ENCODE data around the gene NFASC. TPM values are rescaled to one million over a fixed set of nuclear protein-coding genes. Genes with fewer than 3 reads are reported as not detected.

The NFASC gene
- total and polyA plus RNA-seq, 4 donors = 0.23 to 5.4 (median 1.9) TPM

GRCh38 chr1:205059660-205060059, 189.0 kb downstream of the NFASC start:
- H3K36me3 ChIP-seq (ENCODE audit: control insufficient read depth in 4 of 4, insufficient read depth in 3 of 4, low read depth in 1 of 4, low read length in 3 of 4) = no peaks in the 10 kb centered on the region
- no peak for TF ChIP-seq NR2F2 (IDR thresholded peaks at IDR 0.05)
- H3K9me3 ChIP-seq (ENCODE audit: control insufficient read depth in 4 of 4, low read length in 3 of 4) = no peaks in the 10 kb centered on the region
- no peaks in the 10 kb centered on the region for H3K27me3 ChIP-seq (ENCODE audit: control insufficient read depth in 4 of 4, insufficient read depth in 4 of 4, low read length in 3 of 4)
- peaks cover 0 to 3% (median 0%) of the 10 kb centered on the region in 4 donors for H3K4me1 ChIP-seq (ENCODE audit: control insufficient read depth in 4 of 4, insufficient read depth in 4 of 4, low read length in 3 of 4)
- H3K9ac ChIP-seq (ENCODE audit: low read depth in 1 of 2, low read length in 2 of 2) = no peak overlapping the region
- DNase-seq (ENCODE audit: low spot score) = no peak
- no peak overlapping the region for H3K4me3 ChIP-seq (ENCODE audit: low read depth in 1 of 3, low read length in 3 of 3)
- 94% methylated on average over 6 of the region's 6 CpGs for WGBS
- H3K27ac ChIP-seq (ENCODE audit: low read depth in 1 of 2, low read length in 2 of 2) = no peak overlapping the region

- H3K9me3 ChIP-seq (ENCODE audit: control insufficient read depth in 4 of 4, low read length in 3 of 4) = no peaks in the 10 kb centered on the region
- H3K27me3 ChIP-seq (ENCODE audit: control insufficient read depth in 4 of 4, insufficient read depth in 4 of 4, low read length in 3 of 4) = no peaks in the 10 kb centered on the region
- no peak overlapping the region for H3K4me3 ChIP-seq (ENCODE audit: low read depth in 1 of 3, low read length in 3 of 3)
- H3K4me1 ChIP-seq (ENCODE audit: control insufficient read depth in 4 of 4, insufficient read depth in 4 of 4, low read length in 3 of 4) = peaks cover 0 to 3% (median 0%) of the 10 kb centered on the region in 4 donors
- no peak for DNase-seq (ENCODE audit: low spot score)
- H3K9ac ChIP-seq (ENCODE audit: low read depth in 1 of 2, low read length in 2 of 2) = no peak overlapping the region
- H3K27ac ChIP-seq (ENCODE audit: low read depth in 1 of 2, low read length in 2 of 2) = no peak overlapping the region
- TF ChIP-seq REST (IDR thresholded peaks at IDR 0.05) = no peak
- TF ChIP-seq RAD21 (IDR thresholded peaks at IDR 0.05) = no peak
- TF ChIP-seq ZBTB33 (IDR thresholded peaks at IDR 0.05) = no peak
- no peak for TF ChIP-seq CTCF (IDR thresholded peaks at IDR 0.05; ENCODE audit: low read depth, low read length, missing input control)
- TF ChIP-seq EGR1 (IDR thresholded peaks at IDR 0.05; ENCODE audit: low read depth in 2 of 2) = no peak
- no peak for TF ChIP-seq YY1 (IDR thresholded peaks at IDR 0.05)
- TF ChIP-seq NR2F2 (IDR thresholded peaks at IDR 0.05) = no peak
- TF ChIP-seq HNF4G (IDR thresholded peaks at IDR 0.05) = no peak
- no peaks in the 10 kb centered on the region for H3K36me3 ChIP-seq (ENCODE audit: control insufficient read depth in 4 of 4, insufficient read depth in 3 of 4, low read depth in 1 of 4, low read length in 3 of 4)
- WGBS = 96% methylated on average over 10 of the region's 10 CpGs
These were observed 190.1 kb downstream of the NFASC start for GRCh38 chr1:205060746-205061145.

GRCh38 chr1:205061227-205061626, 190.6 kb downstream of the NFASC start:
- no peak overlapping the region for H3K27ac ChIP-seq (ENCODE audit: low read depth in 1 of 2, low read length in 2 of 2)
- TF ChIP-seq CTCF (IDR thresholded peaks at IDR 0.05; ENCODE audit: low read depth, low read length, missing input control) = no peak
- TF ChIP-seq YY1 (IDR thresholded peaks at IDR 0.05) = no peak
- no peak for TF ChIP-seq EGR1 (IDR thresholded peaks at IDR 0.05; ENCODE audit: low read depth in 2 of 2)
- no peak for TF ChIP-seq MAX (IDR thresholded peaks at IDR 0.05)
- TF ChIP-seq TAF1 (conservative IDR thresholded peaks at IDR 0.05) = no peak
- no peak for TF ChIP-seq FOXA1 (IDR thresholded peaks at IDR 0.05)
- TF ChIP-seq ZBTB33 (IDR thresholded peaks at IDR 0.05) = no peak
- TF ChIP-seq ATF3 (IDR thresholded peaks at IDR 0.05) = no peak
- TF ChIP-seq NR2F2 (IDR thresholded peaks at IDR 0.05) = no peak
- no peak for TF ChIP-seq JUND (IDR thresholded peaks at IDR 0.05)
- no peak for TF ChIP-seq GABPA (IDR thresholded peaks at IDR 0.05 in 1 of 2, conservative IDR thresholded peaks at IDR 0.05 in 1 of 2)
- TF ChIP-seq SP1 (IDR thresholded peaks at IDR 0.05) = no peak
- no peak for TF ChIP-seq RAD21 (IDR thresholded peaks at IDR 0.05)

More at GRCh38 chr1:205061227-205061626, 190.6 kb downstream of the NFASC start:
- no peaks in the 10 kb centered on the region for H3K36me3 ChIP-seq (ENCODE audit: control insufficient read depth in 4 of 4, insufficient read depth in 3 of 4, low read depth in 1 of 4, low read length in 3 of 4)
- no peak overlapping the region for H3K9ac ChIP-seq (ENCODE audit: low read depth in 1 of 2, low read length in 2 of 2)
- no peak overlapping the region for H3K4me3 ChIP-seq (ENCODE audit: low read depth in 1 of 3, low read length in 3 of 3)
- H3K4me1 ChIP-seq (ENCODE audit: control insufficient read depth in 4 of 4, insufficient read depth in 4 of 4, low read length in 3 of 4) = peaks cover 0 to 3% (median 0%) of the 10 kb centered on the region in 4 donors
- DNase-seq (ENCODE audit: low spot score) = no peak
- 78% methylated on average over 14 of the region's 14 CpGs for WGBS
- H3K27me3 ChIP-seq (ENCODE audit: control insufficient read depth in 4 of 4, insufficient read depth in 4 of 4, low read length in 3 of 4) = no peaks in the 10 kb centered on the region
- H3K9me3 ChIP-seq (ENCODE audit: control insufficient read depth in 4 of 4, low read length in 3 of 4) = no peaks in the 10 kb centered on the region
